ENCODE measurements around the gene LRP4.

LRP4 gene

DNA sequence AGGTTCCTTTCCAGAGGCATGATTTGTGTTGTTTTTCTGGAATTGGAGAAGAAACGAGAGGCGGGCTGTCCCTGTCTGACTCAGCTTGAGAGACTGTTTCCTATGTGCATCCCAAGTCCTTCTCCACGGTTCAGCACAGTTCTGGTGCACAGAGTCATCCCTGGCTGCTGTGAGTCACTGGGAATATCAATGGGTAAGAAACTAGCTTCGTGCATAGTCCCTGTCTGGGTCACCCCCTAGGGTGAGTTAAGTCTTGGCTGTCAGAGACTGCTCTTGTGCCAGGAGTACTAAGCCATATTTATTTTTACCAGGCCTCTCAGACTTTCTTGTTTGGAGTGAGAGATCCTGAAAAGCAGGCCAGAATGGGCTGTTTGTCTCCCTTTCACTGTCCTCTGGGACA lies 2.4 kb upstream of the LRP4 start:
- no peak for DNase-seq

DNA sequence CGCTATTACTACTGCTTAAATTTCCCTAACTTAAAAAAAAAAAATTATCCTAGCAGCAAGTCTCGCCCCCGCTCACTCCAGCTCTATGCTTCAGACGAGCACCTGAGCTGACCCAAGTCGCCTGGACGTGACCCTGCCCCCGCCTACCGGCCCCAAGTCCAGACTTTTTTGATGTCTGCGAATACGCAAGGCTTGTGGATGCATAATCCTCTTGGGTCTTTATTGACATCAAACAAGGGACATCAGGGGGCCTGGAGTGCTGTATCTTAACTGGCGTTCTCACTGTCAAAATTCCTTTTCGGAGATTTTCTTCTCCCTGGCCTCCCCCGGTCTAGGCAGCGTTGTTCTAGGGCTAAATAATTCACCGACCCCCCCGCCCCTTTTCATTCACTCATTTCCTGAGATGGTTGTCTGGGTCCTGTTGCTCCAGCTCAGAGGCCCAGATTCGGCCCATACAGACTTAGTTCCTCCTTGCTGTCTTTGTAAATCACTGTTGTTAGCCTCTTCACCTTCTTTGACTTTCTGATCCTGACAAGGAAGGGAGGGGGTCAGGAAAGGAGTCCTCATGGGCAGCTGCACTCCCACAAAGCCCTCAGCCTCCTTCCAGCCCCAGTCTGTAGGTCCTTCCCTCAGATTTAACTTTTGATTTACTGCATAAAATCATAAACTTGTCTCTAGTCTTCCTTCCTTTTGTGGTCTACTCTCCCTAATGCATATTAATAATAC lies 601 bp upstream of the LRP4 start:
- no peak for DNase-seq

DNA sequence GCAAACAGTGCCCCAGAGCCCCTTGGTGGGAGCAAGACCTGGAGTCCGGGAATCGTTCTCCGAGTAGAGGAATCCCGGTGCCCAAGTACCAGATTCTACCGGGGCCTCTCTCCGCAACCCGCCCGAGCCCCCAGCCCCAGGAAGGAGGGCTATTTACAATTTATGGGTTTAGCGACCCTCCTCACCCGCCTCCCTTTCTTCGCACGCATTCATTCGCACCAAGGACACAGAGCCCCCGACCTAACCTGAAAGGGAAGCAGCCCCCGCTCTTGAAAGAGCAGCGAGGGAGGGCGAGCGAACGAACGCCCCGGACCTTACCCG lies 628 bp downstream of the LRP4 start:
- no peak for DNase-seq

DNA sequence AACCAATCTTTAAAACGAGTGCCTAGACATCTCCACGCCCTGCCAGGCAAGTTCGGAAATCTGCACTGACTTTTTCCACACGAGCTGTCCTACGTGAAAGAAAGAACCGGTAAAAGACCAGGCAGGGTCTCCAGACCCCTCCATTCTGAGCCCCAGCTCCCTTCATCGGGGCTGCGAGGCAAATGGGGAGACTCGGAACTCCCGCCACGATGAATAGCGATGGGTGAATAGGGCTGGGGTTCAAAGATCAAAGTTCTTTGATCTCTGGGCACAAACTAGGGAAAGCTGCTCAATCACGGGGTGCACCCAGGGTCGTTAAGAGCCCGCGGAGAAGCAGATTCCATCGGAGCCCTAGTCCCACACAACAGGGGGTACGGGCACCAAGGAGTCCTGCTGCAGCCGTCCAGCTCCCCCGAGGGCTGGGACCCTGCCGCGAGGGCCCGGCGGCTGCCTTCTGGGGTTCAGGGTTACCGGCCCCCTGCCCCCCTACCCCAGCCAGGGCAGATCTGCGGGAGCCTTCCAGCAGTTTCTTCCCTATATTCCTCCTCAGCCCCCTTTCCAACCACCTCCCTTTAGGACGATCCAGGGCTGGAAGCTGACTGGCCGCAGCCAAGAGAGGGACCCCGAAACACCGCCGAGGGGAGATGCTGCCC lies 1.1 kb downstream of the LRP4 start:
- DNase-seq: no peak

DNA sequence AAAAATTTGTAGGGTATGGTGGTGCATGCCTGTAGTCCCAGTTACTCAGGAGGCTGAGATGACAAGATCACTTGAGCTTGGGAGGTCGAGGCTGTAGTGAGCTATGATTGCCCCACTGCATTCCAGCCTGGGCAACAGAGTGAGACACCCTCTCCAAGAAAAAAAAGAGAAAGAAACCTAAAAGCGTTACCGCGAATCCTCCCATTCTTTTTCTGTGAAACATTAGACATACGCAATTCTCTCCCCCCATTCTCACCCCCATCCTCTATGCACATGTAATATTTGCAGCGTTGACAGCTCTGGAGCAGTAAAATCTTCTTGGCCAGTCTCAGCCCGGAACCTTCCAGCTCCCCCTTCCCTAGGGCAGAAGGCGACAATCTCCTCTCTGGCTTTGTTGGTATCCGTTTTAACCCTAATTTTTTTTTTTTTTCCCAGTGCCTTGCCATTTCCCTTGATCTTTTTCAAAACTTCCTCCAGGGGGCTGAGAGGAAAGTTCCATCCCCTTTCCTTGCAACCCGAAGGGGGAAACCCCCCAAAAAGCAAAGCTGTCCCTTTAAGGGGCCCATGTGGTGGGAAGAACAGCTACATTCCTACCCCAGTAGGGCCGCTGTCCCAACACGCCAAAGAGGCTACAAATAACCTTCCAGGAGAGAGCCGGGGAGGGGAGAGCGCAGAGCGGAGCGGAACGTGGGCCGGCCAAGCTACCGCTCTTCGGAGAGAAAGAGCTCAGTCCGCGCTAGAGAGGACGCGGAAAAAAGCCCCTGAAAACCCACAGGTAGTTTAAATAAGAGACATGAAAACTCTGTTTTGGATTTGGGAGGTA lies 1.9 kb downstream of the LRP4 start:
- DNase-seq: no peak

DNA sequence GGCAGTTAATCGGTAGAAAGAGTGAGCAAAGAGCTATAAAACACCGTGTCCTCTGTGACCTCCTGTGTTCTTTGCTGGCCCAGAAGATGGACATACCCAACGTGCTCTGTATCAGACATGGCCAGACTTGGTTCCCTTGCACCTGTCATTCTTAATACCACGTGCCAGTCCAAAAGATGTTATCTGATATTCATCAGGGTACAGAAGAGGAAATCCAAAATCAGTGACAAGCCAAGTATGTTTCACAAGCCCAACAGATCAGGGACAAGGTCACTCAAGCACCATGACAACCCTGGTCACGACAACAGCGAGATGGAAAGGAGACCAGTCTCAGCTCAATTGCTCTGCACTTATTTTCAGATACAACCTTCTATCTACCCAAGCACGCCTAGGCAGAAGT lies 3.4 kb downstream of the LRP4 start:
- DNase-seq: no peak

DNA sequence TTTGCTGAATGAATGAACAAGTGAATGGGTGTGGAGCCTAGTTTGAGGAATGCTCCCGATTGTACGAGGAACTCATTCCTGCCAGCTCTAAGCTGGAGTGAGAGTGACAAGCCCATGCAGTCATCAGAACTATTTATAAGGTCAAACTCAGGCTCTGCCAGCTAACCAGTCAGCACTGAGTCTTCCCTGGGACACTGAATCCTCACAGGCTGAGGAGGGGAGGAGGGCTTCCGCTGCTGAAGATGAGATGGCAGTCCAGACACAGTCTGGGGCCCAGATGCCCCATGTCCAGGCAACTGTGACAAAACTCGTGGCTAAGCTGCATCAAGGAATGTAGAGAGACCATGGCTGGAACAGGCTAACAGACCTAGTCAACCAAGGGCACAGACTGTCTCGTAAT lies 4.0 kb downstream of the LRP4 start:
- DNase-seq: no peak

DNA sequence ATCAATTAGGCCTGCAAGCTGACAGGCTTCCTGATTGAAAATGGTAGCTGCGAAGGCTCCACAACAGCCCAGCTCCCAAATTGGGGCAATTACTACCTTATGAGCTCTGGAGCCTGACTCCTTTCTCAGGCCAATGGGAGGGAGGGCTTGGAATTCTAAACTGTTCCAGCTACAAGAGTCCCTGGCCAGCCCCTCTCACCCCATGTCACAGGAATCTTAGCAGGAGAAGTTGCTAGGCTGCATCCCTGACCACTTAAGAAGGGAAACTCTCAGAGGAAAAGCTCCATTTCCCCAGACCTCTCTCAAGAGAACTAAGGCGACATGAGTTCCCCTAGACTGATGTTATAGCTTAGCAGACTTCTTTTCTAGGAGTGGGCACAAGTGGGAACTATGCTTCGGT lies 4.9 kb downstream of the LRP4 start:
- DNase-seq: no peak

DNA sequence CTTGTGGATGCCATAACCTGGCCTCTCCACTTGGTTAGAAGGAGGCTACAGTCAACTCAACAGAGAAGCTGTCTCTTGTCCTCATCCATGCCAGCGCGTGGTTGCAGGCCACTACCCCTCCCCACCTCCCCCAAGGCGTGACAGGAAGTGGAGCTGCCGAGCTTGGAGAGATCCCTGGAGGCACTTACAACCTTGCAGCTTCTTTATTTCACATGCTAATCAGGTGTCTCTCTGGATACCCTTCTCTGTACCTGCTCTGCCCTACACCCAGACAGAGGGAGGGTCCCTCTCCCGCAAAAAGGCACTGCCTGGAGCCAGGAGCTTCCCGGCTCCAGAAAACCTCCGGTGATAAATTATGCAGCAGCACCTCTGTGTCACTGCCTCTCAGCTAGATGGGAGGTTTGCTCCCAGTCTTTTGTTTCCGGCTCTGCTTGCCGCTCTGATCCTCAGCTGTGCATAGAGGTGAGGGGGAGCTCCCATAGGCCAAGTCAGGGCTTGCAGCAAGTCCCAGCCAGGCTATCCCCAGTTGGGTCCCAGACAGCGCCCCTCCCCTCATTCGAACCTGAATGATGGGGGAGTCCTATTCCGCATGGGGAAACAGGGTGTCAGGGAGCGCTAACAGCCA lies 5.7 kb downstream of the LRP4 start:
- peak; percentile 67 to 76 for DNase-seq

DNA sequence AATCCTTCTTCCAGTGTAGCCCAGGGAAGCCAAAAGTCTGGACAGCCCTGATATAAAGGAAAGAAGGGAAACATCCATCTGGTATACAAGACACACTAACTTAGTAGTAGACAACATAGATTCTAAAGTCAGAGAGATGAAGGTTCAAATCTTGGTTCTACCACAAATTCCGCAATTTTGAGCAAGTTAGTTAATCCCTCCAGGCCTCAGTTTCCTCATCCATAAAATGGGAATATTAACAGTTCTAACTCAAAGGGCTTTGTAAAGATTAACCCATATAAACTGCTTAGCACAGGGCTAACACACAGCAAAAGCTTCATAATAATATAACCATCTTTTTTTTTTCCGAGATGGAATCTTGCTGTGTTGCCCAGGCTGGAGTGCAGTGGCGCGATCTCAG lies 10.7 kb downstream of the LRP4 start:
- no peak for DNase-seq

DNA sequence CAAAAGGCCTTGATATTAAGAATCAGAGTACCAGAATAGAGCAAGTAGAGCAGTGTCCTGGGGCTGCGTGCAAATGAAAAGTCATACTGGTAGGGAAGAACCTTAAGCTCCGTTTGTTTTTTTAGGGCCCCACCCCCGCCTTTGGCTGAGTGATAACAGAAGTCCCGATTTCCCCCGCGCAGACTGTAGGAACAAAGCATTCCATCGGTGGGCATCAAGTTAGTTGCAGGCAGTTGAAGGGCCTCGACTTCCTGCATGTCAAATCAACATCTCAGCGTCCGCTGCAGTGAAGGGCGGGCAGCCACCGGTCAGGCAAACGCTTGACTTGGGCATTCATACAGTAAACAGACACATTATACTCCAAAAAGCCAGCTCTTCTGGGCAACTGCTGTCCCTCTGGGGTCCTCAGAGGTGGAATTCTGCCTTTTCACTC lies 11.7 kb downstream of the LRP4 start:
- no peak for DNase-seq

DNA sequence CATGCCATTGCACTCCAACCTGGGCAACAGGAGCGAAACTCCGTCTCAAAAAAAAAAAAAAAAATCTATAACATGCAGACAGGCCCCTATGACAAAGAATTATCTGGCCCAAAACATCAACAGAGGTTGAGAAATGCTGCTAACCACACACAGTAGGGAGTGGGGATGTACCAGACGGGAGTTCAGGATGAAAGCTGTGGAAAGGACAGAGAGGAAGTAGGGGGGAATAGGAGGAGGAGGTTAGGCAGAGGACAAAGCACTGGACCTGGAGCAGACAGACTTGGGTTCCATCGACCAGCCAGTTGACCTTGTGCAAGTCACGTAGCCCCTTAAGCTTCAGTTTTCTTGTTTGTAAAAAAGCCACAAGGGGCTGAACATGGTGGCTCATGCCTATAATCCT lies 12.5 kb downstream of the LRP4 start:
- DNase-seq: no peak

DNA sequence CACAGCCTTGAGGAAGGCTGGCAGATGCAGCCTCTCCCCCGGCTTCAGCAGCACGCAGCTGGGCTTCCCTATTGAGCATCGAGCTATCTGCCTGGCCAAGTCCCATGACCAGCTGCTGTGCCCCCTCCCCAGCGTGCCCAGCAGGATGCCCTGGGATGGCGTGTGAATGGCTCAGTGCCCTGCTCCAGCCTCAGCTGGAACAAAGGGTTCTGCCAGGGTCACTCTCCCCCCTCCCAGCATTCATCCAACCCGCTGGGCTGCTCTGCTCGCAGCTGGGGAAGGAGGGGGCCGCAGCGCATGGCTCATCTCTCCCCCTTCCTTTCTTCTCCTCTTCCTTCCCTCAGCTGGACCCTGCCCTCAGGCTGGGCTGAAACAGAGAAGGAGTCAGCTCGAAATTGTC lies 14.5 kb downstream of the LRP4 start:
- peak; percentile 69 to 81 for DNase-seq

DNA sequence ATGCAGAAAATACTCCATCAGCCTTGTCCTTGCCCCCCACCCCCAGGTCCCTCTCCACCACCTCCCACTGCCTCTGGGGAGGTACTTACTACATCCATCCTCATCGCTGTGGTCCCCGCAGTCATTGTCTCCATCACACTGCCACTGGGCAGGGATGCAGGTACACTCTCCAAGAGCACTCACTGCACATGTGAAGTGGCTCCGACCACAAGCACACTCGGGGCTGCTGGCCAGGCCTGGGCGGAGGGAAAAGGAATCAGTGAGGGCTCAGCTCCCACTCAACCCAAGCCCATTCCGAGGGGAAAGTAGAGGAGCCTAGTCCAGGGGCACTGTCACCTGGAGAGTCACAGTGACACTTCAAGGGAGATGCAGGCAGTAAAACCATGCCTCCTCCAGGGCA lies 15.7 kb downstream of the LRP4 start:
- no peak for DNase-seq

DNA sequence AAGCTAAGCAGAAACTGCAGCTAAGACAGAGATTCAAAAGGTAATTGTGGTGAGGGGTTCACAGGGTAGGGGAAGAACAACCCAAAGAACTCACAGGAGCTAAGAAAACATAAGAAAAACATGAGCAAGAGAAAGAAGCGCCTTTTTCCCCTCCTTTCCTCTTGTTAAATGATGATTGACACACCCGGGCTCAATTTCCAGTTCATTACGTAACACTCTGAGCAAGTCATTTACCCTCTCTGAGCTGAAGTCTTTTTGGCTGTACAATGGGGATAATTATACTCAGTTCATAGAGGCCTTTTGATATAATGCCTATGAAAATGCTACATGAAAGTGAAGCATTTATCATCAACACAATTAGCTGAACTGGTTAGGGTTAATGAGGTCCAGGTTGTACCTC lies 17.2 kb downstream of the LRP4 start:
- no peak for DNase-seq

DNA sequence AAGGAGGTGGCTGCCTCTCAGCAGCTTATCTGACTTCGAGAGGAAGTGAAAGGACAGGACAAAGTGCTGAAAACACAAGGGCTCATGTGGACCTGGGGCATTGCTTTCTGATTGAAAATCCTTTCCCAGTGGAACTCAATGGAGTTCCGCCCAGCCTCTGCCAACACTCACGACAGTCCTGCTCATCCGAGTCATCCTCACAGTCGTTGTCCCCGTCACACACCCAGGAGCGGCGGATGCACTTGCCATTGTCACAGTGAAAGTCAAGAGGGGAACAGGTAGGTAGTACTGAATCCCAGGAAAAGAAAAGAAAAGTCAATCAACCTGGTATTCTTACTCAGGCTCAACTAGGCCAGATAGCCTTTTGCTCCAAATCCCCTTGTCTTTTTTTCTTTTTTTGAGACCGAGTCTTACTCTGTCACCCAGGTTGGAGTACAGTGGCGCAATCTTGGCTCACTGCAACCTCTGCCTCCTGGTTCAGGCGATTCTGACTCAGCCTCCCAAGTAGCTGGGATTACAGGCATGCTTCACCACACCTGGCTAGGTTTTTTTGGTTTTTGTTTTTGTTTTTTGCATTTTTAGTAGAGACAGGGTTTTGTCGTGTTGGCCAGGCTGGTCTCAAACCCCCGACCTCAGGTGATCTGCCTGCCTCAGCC lies 18.1 kb downstream of the LRP4 start:
- no peak for DNase-seq

DNA sequence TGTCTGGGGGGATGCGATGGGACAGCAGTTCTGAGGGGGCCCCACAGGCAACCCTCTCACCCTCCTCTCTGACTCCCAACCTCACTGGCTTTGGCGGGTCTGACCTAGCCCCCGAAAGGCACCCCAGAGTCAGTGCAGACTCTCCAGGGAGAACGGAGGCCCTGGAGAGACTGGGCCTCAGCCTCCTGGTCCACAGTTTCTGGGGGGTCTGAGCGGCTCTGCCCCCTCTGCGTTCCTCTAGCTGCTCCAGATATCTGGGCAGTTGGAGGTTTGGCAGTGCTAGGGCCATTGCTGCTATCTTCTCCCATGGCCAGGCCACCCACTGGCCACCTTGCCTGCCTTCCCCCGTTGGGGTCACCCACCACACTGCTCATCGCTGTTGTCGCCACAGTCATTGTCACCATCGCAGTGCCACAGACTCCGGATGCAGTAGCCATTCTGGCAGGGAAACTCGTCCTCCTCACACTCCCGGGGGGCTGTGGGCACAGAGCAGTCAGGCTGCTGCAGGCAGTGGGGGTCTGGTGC lies 18.8 kb downstream of the LRP4 start:
- DNase-seq: no peak

DNA sequence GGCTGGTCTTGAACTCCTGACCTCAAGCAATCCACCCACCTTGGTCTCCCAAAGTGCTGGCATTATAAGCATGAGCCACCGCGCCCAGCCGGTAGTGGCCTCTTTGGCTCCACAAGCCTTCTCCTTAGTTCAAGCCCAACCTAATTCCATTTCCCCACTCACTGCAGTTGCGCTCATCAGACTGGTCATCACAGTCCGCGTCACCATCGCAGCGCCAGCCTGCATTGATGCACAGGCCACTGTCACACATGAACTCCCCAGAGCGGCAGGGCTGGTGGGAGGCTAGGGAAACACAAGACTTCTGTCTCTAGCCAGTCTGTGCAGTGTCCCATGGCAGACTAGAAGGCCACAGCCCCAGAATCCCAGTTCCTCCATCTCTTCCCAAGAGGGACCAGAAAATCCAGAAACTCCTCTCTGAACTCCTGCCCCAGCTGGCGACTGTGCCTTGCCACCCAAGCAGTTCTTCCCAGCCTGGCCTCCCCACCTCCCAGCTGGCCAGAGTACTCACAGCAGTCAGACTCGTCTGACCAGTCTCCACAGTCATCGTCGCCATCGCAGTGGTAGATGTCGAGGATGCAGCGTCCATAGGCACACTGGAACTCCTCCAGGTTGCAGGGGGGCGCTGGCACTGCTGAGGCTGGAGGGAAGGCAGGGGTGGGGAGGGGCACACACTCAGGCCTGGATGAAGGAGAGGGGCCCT lies 19.8 kb downstream of the LRP4 start:
- DNase-seq: no peak

DNA sequence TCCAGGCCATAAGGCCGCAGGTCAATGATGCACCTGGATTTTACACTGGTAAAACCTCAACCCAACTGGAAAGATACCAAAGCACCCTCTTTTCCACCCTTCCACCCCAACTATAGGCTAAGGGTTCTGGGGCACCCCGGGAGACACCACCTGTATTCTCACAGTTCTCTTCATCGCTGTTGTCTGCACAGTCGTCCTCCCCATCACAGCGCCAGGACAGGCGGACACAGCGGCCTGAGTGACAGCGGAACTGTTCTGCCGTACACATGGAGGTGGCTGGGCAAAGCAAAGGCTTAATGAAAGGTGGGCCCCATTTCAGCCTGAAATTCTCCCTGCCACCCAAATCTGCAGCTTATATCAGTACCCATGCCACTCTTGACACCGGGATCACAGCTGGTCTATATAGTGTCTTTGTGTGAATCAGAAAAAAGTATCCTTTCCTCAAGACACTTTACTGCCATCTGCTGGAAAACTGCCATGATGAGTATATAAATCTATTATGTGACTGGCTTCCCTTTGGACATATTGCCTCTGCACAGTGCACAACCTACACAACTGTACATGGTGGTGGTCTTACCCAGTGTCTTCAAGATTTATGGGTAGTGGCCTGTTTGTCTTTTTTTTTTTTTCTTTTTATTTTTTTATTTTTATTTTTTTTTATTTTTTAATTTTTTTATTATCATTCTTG lies 21.5 kb downstream of the LRP4 start:
- DNase-seq: peak; percentile 8 to 64

DNA sequence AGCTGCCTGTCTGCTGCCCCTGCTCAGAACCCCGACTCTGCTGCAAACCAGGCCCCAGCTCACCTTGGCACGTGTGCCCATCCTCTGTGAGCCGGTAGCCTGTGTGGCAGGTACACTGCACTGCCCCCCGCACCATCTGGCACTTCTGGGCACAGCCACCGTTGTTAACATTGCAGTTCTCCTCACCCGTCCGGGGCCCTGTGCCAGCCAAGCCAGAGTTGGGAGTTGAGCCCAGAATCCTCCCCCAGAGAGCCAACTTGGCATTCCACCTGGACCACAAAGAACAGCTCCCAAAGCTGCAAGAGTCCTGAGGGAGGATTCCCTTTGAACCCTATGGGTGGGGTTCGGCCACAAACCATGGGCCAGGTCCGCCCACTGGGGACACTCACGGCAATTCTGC lies 22.5 kb downstream of the LRP4 start:
- DNase-seq: peak; percentile 47 to 74

DNA sequence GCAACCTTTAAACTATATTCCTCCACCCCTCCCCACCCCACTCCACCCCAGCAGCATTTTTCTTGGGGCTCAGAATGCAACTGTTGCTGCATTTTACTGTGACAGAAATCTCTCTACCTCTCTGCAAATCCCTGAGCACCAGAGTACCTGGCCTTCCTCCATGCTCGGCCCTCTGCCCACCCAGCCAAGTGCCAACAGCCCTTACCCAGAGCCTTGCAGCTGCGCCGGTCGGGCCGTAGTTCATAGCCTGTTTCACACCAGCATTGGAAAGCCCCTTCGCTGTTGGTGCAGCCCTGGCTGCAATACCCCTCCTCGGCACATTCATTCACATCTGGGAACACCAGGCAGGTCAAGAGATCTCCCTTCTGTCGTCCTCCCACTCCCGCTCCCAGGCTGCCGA lies 23.4 kb downstream of the LRP4 start:
- no peak for DNase-seq

DNA sequence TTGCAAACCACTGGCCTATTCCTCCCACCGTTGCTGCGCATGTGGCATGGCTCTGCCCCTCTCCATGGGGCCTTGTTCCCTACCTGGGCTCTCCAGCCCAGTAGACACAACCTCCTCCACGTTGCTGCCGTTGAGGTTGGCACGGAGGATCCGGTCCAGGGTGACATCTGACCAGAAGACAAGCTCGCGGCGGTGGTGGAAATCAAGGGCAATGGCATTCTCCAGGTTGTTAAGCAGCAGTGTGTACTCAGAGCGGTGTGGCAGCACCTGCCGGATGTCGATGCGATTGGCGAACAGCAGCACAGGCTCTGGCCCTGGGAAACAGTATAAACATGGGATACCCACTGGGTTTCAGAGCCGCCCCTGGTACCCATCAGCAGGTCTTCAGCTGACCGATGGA lies 23.8 kb downstream of the LRP4 start:
- DNase-seq: peak; percentile 67 to 92
